Measurements from ENCODE around the gene AOX1.
"Not testable (repeated sequence)": the region's sequence is repeated elsewhere in the genome, so short reads cannot be mapped to it uniquely, and the experiment has no call there.

Gene AOX1

DNA sequence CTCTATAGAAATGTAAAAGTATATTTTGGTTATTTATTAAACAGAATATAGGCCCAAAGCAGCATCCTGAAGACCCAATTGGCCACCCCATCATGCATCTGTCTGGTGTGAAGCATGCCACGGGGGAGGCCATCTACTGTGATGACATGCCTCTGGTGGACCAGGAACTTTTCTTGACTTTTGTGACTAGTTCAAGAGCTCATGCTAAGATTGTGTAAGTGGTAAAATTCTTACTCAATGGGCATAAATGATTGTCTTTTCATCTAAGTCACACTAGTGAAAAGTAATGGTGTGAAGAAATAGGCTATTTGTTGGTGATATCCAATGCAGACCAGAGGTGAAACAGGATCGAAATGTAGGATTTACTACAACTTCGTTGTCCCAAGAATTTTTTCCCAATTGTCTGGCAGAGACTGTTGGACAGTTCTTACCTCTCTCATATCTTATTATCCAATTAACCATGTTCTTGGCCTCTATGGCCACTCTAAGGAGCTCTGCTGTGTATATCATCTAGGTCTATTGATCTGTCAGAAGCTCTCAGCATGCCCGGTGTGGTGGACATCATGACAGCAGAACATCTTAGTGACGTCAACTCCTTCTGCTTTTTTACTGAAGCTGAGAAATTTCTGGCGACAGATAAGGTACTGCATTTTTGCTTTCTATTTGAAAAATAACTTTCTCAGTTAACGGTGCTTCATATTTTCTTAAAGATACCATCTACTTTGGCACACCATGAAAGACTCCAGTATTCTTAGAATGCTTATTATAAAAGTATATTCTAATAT lies 35.0 kb downstream of the AOX1 start:
- TF ChIP-seq, protein P1, sequence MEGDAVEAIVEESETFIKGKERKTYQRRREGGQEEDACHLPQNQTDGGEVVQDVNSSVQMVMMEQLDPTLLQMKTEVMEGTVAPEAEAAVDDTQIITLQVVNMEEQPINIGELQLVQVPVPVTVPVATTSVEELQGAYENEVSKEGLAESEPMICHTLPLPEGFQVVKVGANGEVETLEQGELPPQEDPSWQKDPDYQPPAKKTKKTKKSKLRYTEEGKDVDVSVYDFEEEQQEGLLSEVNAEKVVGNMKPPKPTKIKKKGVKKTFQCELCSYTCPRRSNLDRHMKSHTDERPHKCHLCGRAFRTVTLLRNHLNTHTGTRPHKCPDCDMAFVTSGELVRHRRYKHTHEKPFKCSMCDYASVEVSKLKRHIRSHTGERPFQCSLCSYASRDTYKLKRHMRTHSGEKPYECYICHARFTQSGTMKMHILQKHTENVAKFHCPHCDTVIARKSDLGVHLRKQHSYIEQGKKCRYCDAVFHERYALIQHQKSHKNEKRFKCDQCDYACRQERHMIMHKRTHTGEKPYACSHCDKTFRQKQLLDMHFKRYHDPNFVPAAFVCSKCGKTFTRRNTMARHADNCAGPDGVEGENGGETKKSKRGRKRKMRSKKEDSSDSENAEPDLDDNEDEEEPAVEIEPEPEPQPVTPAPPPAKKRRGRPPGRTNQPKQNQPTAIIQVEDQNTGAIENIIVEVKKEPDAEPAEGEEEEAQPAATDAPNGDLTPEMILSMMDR (conservative IDR thresholded peaks at IDR 0.05) = no peak
- no peak overlapping the region for H3K27ac ChIP-seq

DNA sequence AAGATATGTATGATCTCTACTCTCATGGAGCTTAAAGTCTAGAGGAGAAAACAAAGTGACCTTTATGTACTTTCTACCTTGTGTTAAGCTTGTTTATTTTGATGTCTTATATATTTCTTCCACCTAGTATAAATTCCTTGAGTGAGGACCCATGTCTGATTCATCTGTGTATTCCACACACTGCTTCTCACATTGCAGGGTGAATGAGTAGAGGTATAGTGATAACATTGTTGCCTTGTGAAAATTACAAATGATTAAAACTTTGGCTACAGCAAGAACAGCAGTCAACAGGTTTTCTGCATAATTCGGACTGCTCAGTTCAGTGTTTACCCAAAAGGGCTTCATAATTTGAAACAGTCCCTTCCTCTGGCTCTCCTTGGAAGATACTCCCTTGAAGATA lies 36.3 kb downstream of the AOX1 start:
- no peak overlapping the region for H3K27ac ChIP-seq
- TF ChIP-seq, protein P1 (conservative IDR thresholded peaks at IDR 0.05) = no peak

DNA sequence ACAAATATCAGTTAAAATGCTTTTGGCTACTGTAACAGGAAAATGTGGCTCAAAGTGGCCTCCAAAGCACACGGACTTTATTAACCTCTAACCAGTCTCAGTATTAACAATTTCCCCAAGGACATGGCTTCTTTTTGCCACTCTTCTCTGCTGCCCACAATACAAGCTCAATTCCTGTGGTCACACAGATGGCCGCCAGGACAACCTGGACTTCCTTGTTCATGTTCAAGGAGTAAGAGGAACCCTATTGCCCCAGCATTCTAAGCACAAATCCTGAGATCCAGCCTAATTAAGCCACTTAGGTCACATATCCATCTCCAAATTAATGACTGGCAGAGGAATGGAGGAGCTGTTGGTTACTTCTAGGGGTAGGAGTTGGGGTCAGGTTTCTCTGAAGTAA lies 38.2 kb downstream of the AOX1 start:
- TF ChIP-seq, protein P1 (conservative IDR thresholded peaks at IDR 0.05) = no peak
- H3K27ac ChIP-seq = no peak overlapping the region

DNA sequence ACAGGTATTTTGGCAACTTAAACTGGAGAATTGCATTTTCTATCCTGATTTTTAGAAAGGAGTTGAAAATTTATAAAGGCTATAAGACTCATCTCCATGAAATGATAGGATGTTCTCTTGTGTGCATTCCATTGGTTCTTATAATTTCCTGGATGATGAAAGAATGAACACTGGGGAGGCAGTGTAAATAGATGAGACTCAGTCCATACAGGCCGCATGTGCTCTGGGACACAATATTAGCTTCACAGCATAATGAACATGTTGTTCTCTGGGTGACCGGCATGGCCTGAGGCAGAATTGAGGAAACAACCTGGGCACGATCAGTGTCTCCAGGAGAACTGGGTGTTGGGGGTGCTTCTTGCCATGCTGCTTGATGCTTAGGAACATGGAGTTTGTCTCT lies 38.8 kb downstream of the AOX1 start:
- TF ChIP-seq, protein P1 (conservative IDR thresholded peaks at IDR 0.05) = no peak
- H3K27ac ChIP-seq = no peak overlapping the region

DNA sequence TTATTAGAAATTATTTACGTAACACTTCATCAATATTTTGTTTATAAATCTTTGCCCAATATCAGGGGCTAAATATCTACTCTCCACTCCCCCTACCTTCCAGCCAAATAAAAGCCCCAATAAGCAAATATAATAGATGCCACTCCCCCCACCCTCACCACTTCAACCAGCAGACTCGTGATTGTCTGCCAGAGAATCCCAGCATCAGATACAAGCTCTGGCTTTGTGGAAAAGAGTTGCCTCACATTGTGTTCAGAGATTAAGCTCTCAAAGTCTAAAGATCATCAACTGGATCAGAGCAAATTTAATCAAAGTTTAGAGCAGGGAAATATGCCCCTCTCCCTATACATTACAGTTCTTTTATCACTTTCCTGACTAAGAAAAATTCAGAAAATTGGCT lies 39.5 kb downstream of the AOX1 start:
- no peak overlapping the region for H3K27ac ChIP-seq
- TF ChIP-seq, protein P1 (conservative IDR thresholded peaks at IDR 0.05) = no peak

DNA sequence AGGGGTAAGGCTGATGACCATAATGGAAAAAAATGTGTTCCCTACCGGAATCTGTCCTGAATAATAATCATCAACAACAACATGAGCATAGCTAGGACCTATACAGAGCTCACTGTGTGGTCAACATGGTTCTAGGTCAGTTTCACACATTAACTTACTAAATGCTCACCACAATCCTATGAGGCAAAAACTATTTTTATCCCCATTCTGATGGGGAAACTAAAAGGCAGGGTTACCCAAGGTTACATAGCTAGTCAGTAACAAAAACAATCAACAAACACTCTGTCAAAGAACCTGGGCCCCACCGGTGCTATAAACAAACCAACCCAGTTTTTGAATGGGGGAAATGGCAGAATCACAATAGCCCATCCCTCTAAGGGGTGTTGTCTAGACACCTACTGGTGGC lies 40.1 kb downstream of the AOX1 start:
- no peak overlapping the region for H3K27ac ChIP-seq
- TF ChIP-seq, protein P1 (conservative IDR thresholded peaks at IDR 0.05) = no peak

DNA sequence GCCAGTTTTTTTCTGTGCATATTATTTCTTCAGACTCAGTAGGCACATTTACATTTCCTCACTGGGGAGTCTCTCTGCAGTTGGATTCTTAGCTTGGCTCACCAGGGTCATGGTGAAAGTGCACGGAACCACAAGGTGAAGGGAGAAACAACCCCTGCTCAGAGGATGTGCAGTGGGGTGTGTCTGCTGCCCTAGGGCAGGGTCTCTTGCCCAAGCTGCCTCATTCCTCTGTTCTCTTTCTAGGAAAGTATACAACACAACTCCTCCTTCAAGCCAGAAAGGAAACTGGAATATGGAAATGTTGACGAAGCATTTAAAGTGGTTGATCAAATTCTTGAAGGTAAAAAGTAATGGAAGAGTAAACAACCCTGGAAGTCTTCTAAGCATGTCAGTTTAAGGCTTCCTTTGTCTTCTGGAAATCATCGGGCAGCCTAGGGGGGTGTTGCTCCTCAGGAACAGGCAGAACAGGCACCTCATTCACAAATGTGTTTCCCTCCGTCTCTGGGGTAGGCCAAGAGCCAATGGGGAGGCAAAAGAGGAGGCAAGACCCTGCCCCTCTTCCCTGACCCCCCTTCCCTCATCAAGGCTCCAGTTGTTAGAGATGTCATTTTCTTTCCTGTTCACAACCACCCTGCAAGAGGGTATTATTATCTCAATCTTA lies 41.4 kb downstream of the AOX1 start:
- TF ChIP-seq, protein P1 (conservative IDR thresholded peaks at IDR 0.05) = no peak
- H3K27ac ChIP-seq = no peak overlapping the region

DNA sequence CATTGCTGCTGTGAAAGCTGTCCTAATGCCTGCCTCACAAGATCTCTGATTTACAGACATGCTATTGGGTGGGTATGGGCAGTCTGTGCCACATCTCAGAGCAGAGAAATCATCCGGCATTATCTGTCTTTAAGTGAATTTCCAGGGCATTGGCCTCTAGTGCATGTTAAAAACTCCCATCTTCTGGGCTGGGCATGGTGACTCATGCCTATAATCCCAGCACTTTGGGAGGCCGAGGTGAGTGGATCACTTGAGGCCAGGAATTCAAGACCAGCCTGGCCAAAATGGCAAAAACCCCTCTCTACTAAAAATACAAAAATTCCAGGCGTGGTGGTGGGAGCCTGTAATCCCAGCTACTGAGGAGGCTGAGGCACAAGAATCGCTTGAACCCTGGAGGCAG lies 42.6 kb downstream of the AOX1 start:
- H3K27ac ChIP-seq = not testable (repeated sequence)
